GM12892 (cell line): ENCODE measurements around the gene IMPACT.

Experiments
- POLR2A ChIP-seq: IDR thresholded peaks from 2 replicates; pipeline ENCODE4 v1.6.1; 2011; ENCODE audit warnings: low read depth, low read length, control low read depth
- POLR2AphosphoS5 ChIP-seq: IDR thresholded peaks from 2 replicates; pipeline ENCODE4 v1.6.1; 2011; ENCODE audit warnings: low read depth, low read length, control low read depth
- TAF1 ChIP-seq: IDR thresholded peaks from 2 replicates; pipeline ENCODE4 v1.6.1; 2011; ENCODE audit warnings: low read depth, mild to moderate bottlenecking, control low read depth, low read length, borderline replicate concordance

DNA sequence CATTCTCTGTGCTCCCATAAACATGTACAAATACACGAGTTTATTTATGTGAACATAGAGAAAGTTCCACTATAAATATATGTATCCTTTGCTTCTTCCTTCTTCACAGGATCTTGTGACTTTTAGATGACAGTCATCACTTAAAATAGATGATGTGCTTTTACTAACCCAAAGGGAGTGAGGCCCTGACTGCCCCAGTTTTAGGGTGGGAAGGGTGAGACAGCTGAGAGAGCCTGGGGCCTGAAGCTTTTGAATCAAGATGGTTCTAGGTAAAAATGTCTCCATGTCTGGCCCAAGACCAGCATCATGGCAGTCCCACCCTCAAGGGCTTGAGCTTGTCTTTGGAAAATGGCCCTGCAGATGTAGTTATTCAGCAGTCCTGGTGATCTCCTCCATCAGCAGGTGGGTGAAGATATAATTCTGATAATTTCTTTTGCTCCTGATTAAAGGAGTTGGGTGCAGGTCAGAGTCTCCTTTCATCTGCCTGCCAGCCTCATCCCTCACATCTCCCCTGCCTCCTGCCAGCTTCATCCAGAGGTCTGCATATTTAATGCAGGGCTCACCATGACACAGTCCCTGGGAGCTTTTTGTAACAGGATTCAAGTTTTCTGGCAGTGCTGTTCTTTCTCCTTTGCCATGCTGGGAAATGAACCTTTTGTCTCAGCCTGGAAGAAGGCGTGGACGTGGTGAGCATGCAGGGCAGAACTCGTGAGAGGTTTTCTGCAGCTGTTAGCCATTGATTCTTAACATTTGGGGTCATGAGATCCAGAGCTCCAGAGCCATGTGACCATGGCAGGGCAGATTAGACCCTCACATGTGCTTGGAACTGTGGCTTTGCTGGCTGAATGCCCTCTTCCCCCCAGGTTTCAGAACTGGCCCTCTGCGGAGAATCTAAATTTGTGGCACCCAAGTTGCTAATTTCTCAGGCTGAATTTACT lies 36.6 kb downstream of the IMPACT start:
- no peak for TF ChIP-seq TAF1
- TF ChIP-seq POLR2AphosphoS5 = no peak
- no peak for TF ChIP-seq POLR2A
